ENCODE results near the gene GPR65. TPM values are rescaled to one million over a fixed set of nuclear protein-coding genes. Genes with fewer than 3 reads are reported as not detected.

Gene GPR65
- total RNA-seq, 1 donor from 2014 or later, result 0.54 TPM

DNA sequence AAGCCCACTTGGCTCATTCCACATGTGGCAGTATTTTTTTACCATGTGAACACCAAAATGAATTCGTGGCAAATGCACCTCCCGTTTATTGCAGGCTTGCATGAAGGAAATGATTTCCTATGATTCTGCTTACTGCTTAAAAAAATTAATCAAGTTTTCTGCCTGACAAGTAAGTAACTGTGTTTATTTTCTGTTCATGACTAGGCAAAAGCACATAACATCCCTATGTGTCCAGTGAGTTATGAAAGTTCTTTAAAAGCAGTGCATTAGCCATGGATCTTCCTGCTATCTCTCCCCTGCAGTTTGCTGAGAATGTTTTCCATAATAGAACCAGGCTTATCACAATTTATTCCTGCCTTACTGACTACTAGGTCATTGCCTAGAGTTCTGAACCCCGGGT is 20.4 kb downstream of the GPR65 start:
- H3K27ac Mint-ChIP-seq (ENCODE audit: unreplicated experiment), result no peak overlapping the region

DNA sequence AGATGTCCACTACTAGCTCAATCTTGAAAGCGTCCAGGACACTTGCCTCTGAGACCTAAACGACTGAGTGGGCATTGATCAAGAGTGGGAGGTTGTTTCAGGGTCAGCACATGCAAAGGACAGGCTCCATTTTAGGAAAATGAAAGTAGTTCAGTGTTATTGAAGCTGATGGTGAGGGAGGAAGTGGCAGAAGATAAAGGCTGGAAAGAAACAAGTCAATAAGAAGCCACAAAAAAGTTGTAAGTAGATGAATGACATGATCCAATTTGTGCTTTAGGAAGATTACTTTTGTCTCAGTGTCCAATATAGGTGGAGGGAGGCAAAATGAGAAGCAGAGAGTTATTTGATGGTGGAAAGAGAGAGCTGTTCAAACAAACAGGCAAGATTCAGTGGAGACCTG is 22.0 kb downstream of the GPR65 start:
- Mint-ChIP-seq H3K9me3 (ENCODE audit: unreplicated experiment) (peaks cover 1% of the 10 kb centered on the region), H3K36me3 (ENCODE audit: low read depth, unreplicated experiment) (no peaks in the 10 kb centered on the region), H3K27me3 (ENCODE audit: low read depth, unreplicated experiment) (peaks cover 9% of the 10 kb centered on the region), H3K27ac (ENCODE audit: unreplicated experiment) (no peak overlapping the region), H3K4me1 (ENCODE audit: low read depth, unreplicated experiment) (no peaks in the 10 kb centered on the region), H3K4me3 (ENCODE audit: unreplicated experiment) (no peak overlapping the region)
- Histone ChIP-seq H3K27ac (ENCODE audit: low read depth, low read length) (no peak overlapping the region), H3K79me2 (ENCODE audit: insufficient read depth, low read length) (no peaks in the 10 kb centered on the region), H3K9ac (ENCODE audit: low read length) (no peak overlapping the region), H3K9me3 (ENCODE audit: insufficient read depth, low read depth, low read length) (no peaks in the 10 kb centered on the region), H3K4me1 (ENCODE audit: insufficient read depth, low read length) (no peaks in the 10 kb centered on the region), H3K4me2 (ENCODE audit: low read length) (no peak overlapping the region), H2AFZ (ENCODE audit: low read depth, low read length) (no peak overlapping the region), H4K20me1 (ENCODE audit: insufficient read depth, low read length) (no peaks in the 10 kb centered on the region), H3K27me3 (ENCODE audit: insufficient read depth, low read length) (no peaks in the 10 kb centered on the region), H3K36me3 (ENCODE audit: insufficient read depth, low read length) (no peaks in the 10 kb centered on the region), H3K4me3 (ENCODE audit: insufficient read depth, low read depth, low read length) (no peak overlapping the region)
- no peak for TF ChIP-seq EZH2 (IDR thresholded peaks at IDR 0.05; ENCODE audit: insufficient read depth, low read length)
- TF ChIP-seq, protein P1, sequence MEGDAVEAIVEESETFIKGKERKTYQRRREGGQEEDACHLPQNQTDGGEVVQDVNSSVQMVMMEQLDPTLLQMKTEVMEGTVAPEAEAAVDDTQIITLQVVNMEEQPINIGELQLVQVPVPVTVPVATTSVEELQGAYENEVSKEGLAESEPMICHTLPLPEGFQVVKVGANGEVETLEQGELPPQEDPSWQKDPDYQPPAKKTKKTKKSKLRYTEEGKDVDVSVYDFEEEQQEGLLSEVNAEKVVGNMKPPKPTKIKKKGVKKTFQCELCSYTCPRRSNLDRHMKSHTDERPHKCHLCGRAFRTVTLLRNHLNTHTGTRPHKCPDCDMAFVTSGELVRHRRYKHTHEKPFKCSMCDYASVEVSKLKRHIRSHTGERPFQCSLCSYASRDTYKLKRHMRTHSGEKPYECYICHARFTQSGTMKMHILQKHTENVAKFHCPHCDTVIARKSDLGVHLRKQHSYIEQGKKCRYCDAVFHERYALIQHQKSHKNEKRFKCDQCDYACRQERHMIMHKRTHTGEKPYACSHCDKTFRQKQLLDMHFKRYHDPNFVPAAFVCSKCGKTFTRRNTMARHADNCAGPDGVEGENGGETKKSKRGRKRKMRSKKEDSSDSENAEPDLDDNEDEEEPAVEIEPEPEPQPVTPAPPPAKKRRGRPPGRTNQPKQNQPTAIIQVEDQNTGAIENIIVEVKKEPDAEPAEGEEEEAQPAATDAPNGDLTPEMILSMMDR (IDR thresholded peaks at IDR 0.05; ENCODE audit: insufficient read depth, low read depth, low read length), result no peak
- DNase-seq (ENCODE audit: low read depth) (no peak), FAIRE-seq (no peak)

More for the DNA sequence above, 20.4 kb downstream of the GPR65 start:
- H3K9me3 Mint-ChIP-seq (ENCODE audit: unreplicated experiment), result peaks cover 1% of the 10 kb centered on the region
- no peaks in the 10 kb centered on the region for H3K36me3 Mint-ChIP-seq (ENCODE audit: low read depth, unreplicated experiment)
- TF ChIP-seq EZH2 (IDR thresholded peaks at IDR 0.05; ENCODE audit: insufficient read depth, low read length), result no peak
- TF ChIP-seq, protein P1 (IDR thresholded peaks at IDR 0.05; ENCODE audit: insufficient read depth, low read depth, low read length), result no peak
- no peak overlapping the region for H2AFZ ChIP-seq (ENCODE audit: low read depth, low read length)
- H3K27me3 ChIP-seq (ENCODE audit: insufficient read depth, low read length), result no peaks in the 10 kb centered on the region
- no peak overlapping the region for H3K27ac ChIP-seq (ENCODE audit: low read depth, low read length)
- no peak overlapping the region for H3K4me3 Mint-ChIP-seq (ENCODE audit: unreplicated experiment)
- H3K4me1 ChIP-seq (ENCODE audit: insufficient read depth, low read length), result no peaks in the 10 kb centered on the region
- no peaks in the 10 kb centered on the region for H4K20me1 ChIP-seq (ENCODE audit: insufficient read depth, low read length)
- H3K4me1 Mint-ChIP-seq (ENCODE audit: low read depth, unreplicated experiment), result no peaks in the 10 kb centered on the region
- peaks cover 9% of the 10 kb centered on the region for H3K27me3 Mint-ChIP-seq (ENCODE audit: low read depth, unreplicated experiment)
- DNase-seq (ENCODE audit: low read depth) (no peak), FAIRE-seq (no peak)
- no peaks in the 10 kb centered on the region for H3K79me2 ChIP-seq (ENCODE audit: insufficient read depth, low read length)
- H3K9me3 ChIP-seq (ENCODE audit: insufficient read depth, low read depth, low read length), result no peaks in the 10 kb centered on the region
- H3K36me3 ChIP-seq (ENCODE audit: insufficient read depth, low read length), result no peaks in the 10 kb centered on the region
- no peak overlapping the region for H3K4me2 ChIP-seq (ENCODE audit: low read length)
- H3K9ac ChIP-seq (ENCODE audit: low read length), result no peak overlapping the region
- H3K4me3 ChIP-seq (ENCODE audit: insufficient read depth, low read depth, low read length), result no peak overlapping the region

DNA sequence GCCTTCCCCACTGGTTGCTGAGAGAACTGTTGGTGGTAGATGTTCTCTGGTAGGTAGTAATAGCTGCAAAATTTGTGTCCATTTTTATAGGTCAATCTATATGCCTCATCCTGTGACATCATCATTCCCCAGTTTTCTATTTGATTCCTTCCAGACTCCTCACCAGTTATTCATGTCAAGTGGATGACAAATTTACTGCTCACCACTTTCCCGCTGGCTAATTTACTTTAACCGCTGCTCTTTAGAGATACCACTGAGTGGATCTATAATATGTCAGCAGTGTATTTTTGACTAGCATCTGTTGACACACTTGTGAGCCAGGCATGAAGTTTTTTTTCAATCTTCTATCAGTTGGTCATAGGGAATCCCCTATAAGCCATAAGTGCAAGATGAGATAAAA is 24.6 kb downstream of the GPR65 start:
- peaks cover 11% of the 10 kb centered on the region for H3K27me3 Mint-ChIP-seq (ENCODE audit: low read depth, unreplicated experiment)
- H3K27ac Mint-ChIP-seq (ENCODE audit: unreplicated experiment), result no peak overlapping the region
- no peak overlapping the region for H3K4me2 ChIP-seq (ENCODE audit: low read length)
- no peaks in the 10 kb centered on the region for H3K4me1 ChIP-seq (ENCODE audit: insufficient read depth, low read length)
- no peak overlapping the region for H3K4me3 Mint-ChIP-seq (ENCODE audit: unreplicated experiment)
- no peaks in the 10 kb centered on the region for H3K36me3 Mint-ChIP-seq (ENCODE audit: low read depth, unreplicated experiment)
- H3K9ac ChIP-seq (ENCODE audit: low read length), result no peak overlapping the region
- H3K9me3 ChIP-seq (ENCODE audit: insufficient read depth, low read depth, low read length), result no peaks in the 10 kb centered on the region
- no peaks in the 10 kb centered on the region for H3K36me3 ChIP-seq (ENCODE audit: insufficient read depth, low read length)
- H3K79me2 ChIP-seq (ENCODE audit: insufficient read depth, low read length), result no peaks in the 10 kb centered on the region
- peaks cover 1% of the 10 kb centered on the region for H3K9me3 Mint-ChIP-seq (ENCODE audit: unreplicated experiment)
- no peak overlapping the region for H3K4me3 ChIP-seq (ENCODE audit: insufficient read depth, low read depth, low read length)
- DNase-seq (ENCODE audit: low read depth) (peak; percentile 59), FAIRE-seq (no peak)
- no peaks in the 10 kb centered on the region for H3K4me1 Mint-ChIP-seq (ENCODE audit: low read depth, unreplicated experiment)
- no peak overlapping the region for H3K27ac ChIP-seq (ENCODE audit: low read depth, low read length)
- H2AFZ ChIP-seq (ENCODE audit: low read depth, low read length), result no peak overlapping the region
- TF ChIP-seq EZH2 (IDR thresholded peaks at IDR 0.05; ENCODE audit: insufficient read depth, low read length), result no peak
- TF ChIP-seq, protein P1 (IDR thresholded peaks at IDR 0.05; ENCODE audit: insufficient read depth, low read depth, low read length), result no peak
- H3K27me3 ChIP-seq (ENCODE audit: insufficient read depth, low read length), result no peaks in the 10 kb centered on the region
- no peaks in the 10 kb centered on the region for H4K20me1 ChIP-seq (ENCODE audit: insufficient read depth, low read length)
